GM12878 (cell line): ENCODE data around the gene REEP3. TPM values are rescaled to one million over a fixed set of nuclear protein-coding genes. Genes with fewer than 3 reads are reported as not detected.

Experiments
- ATAC-seq: fragments of 200-7000 bp; cut with Tn5 transposase; 3 replicates; pipeline ENCODE4 v1.9.1; 2020; ENCODE audit warnings: mild to moderate bottlenecking, moderate library complexity
- BruUV-seq: library from RNA; stranded (reverse); fragments of 400-500 nt; replicated peaks from 2 replicates; lab custom pipeline; 2021; lab: Mats Ljungman, UMichigan
- CTCF ChIA-PET: fragments of 300-600 bp; sonication (Branson Sonifier 250); formaldehyde crosslinking; extraction: SDS; loops from one replicate; lab custom pipeline; 2021; ENCODE audit warnings: inconsistent platforms; lab: Yijun Ruan, JAX
- POLR2A ChIA-PET: fragments of 350-600 bp; formaldehyde crosslinking; extraction: SDS; loops from one replicate; lab custom pipeline; 2021; ENCODE audit warnings: inconsistent platforms; lab: Charles Lee
- RAD21 ChIA-PET: fragments of 300-600 bp; sonication (Branson Sonifier 250); formaldehyde crosslinking; loops from one replicate; lab custom pipeline; 2023; ENCODE audit warnings: antibody characterized with exemption; ENCODE audit not compliant: unreplicated experiment; lab: Charles Lee
- SMC1A ChIA-PET: fragments of 300-600 bp; sonication (Branson Sonifier 250); formaldehyde crosslinking; loops from one replicate; lab custom pipeline; 2023; ENCODE audit not compliant: unreplicated experiment, uncharacterized antibody; lab: Charles Lee
- DNase-seq: peaks from one replicate; pipeline ENCODE4 v3.0.0-alpha.2; 2011; ENCODE audit warnings: low read depth, low spot score
- FAIRE-seq: peaks from 3 replicates; lab custom pipeline; 2011; peaks lifted over from hg19 to GRCh38; lab: Jason Lieb, UNC
- H2AFZ ChIP-seq: 2 replicates; pipeline ENCODE4 v1.6.0; 2011; ENCODE audit warnings: low read depth, low read length, control low read depth; ENCODE audit not compliant: control insufficient read depth
- H3K27ac ChIP-seq: 2 replicates; pipeline ENCODE4 v1.5.1; 2011; ENCODE audit warnings: control low read depth; ENCODE audit not compliant: control insufficient read depth, insufficient read depth
- H3K27me3 ChIP-seq, 2 experiments: replicated peaks in 1 of 2; 2 replicates each; pipeline versions ENCODE4 v1.6.0 to v1.6.1; 2011; ENCODE audit warnings: low read length in 1 of 2; ENCODE audit not compliant: control insufficient read depth in 2 of 2, insufficient read depth in 2 of 2
- H3K36me3 ChIP-seq, 2 experiments: 2 replicates each; pipeline ENCODE4 v1.5.1; 2011; ENCODE audit warnings: low read length in 1 of 2; ENCODE audit not compliant: control insufficient read depth in 2 of 2, insufficient read depth in 2 of 2
- H3K4me1 ChIP-seq: 2 replicates; pipeline ENCODE4 v1.6.1; 2011; ENCODE audit warnings: mild to moderate bottlenecking, low read length, moderate library complexity, mixed read lengths; ENCODE audit not compliant: control insufficient read depth, insufficient read depth
- H3K4me2 ChIP-seq: 2 replicates; pipeline ENCODE4 v1.6.0; 2011; ENCODE audit warnings: control low read depth; ENCODE audit not compliant: control insufficient read depth, insufficient read depth
- H3K4me3 ChIP-seq: fragments of 200-600 bp; sonication (generic); 2 replicates; pipeline ENCODE4 v1.5.1; 2016
- H3K79me2 ChIP-seq: 2 replicates; pipeline ENCODE4 v1.6.0; 2011; ENCODE audit warnings: low read length; ENCODE audit not compliant: control insufficient read depth, insufficient read depth
- H3K9ac ChIP-seq: 2 replicates; pipeline ENCODE4 v1.8.0; 2011; ENCODE audit warnings: low read length, control low read depth, mixed read lengths; ENCODE audit not compliant: control insufficient read depth, insufficient read depth
- H3K9me3 ChIP-seq: replicated peaks from 3 replicates; pipeline ENCODE4 v1.5.1; 2011; ENCODE audit warnings: mild to moderate bottlenecking, low read length; ENCODE audit not compliant: control insufficient read depth, insufficient read depth
- H4K20me1 ChIP-seq: 2 replicates; pipeline ENCODE4 v1.6.0; 2011; ENCODE audit not compliant: control insufficient read depth, insufficient read depth
- RUNX3 ChIP-seq: IDR thresholded peaks from 2 replicates; pipeline ENCODE4 v1.6.1; 2012; ENCODE audit warnings: low read length, inconsistent platforms
- SP1 ChIP-seq: IDR thresholded peaks from one replicate; pipeline ENCODE4 v1.6.1; 2011; ENCODE audit warnings: low read depth, low read length
- WGBS: methylation state at CpG from one replicate; pipeline ENCODE4 v1.1.6; 2016; ENCODE audit warnings: low lambda C conversion rate; ENCODE audit not compliant: insufficient replicate concordance, insufficient coverage; ENCODE audit errors: missing lambda C conversion rate; 5-methylcytosine and 5-hydroxymethylcytosine counted together
- in situ Hi-C: fragments of 300-500 bp; cut with MboI; formaldehyde crosslinking; loops from 9 replicates; pipeline ENCODE4 v1.14.3; 2018; ENCODE audit warnings: mixed read lengths
- intact Hi-C: fragments of 100-400 bp; cut with micrococcal nuclease; formaldehyde crosslinking; loops from one replicate; pipeline ENCODE4 v1.14.2; 2022; ENCODE audit not compliant: unreplicated experiment
- polyA plus RNA-seq, 11 experiments: library from polyadenylated mRNA; depleted of rRNA in 4 of 11; unstranded in 6 of 11; stranded (reverse) in 5 of 11; fragments of >200 nt; fragmentation: Nextera tagmentation in 4 of 11; fragmentation: Illumina TruSeq in 1 of 11; extraction: Ambion mirVana in 4 of 11; extraction: Trizol in 1 of 11; gene quantifications; 1 replicate in 1 of 11; 2 replicates in 10 of 11; pipeline versions ENCODE4 v1.2.1 to v1.2.3, GENCODE V29; 2011 to 2016; ENCODE audit warnings: inconsistent platforms in 2 of 11, missing spikeins in 2 of 11, low read depth in 1 of 11
- total RNA-seq, 4 experiments: library from RNA; depleted of rRNA in 3 of 4; stranded (reverse); fragments of >200 nt in 3 of 4; fragmentation: Illumina TruSeq in 1 of 4; extraction: Trizol in 1 of 4; gene quantifications; 2 replicates each; pipeline versions ENCODE4 v1.2.1 to v1.2.3, GENCODE V29; 2013 to 2021
- TF ChIP-seq, protein P1 (sequence below): IDR thresholded peaks from 2 replicates; pipeline ENCODE4 v1.6.1; 2012; ENCODE audit warnings: low read length, inconsistent platforms
- TF ChIP-seq, protein P2 (sequence below): IDR thresholded peaks from 2 replicates; pipeline ENCODE4 v1.6.1; 2012; ENCODE audit warnings: low read depth, low read length, improper control_type of control experiment
- TF ChIP-seq, protein P3 (sequence below): IDR thresholded peaks from 2 replicates; pipeline ENCODE4 v1.6.1; 2012; ENCODE audit warnings: mild to moderate bottlenecking, low read depth, low read length
- TF ChIP-seq, protein P4 (sequence below): fragments of 450-650 bp; IDR thresholded peaks from 2 replicates; pipeline ENCODE4 v1.6.1; 2016; ENCODE audit warnings: mild to moderate bottlenecking

Gene REEP3
- total and polyA plus RNA-seq, 10 of the 15 experiments (the other 5 are each of a cell fraction or from before 2014, with no cell fraction given) = 4.9 to 25.9 (median 16.2) TPM

DNA sequence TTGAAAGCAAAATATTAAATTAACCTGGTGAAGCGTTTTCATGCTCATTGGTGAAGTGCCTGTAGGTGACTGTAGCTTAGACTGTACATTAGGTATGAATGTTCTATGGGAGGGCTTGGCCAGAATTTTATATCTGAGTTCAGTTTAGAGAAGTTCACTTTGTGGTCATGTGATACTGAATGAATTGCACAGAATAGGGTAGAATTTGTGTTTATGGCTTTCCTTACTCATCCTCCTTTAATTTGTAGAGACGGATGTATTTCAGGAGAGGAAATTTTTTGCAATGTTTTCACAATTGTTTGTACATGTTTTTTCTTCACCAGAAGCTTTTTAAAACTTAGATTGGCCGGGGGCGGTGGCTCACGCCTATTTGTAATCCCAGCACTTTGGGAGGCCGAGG, 32.3 kb downstream of the REEP3 start (continued):
- TF ChIP-seq, protein P1, sequence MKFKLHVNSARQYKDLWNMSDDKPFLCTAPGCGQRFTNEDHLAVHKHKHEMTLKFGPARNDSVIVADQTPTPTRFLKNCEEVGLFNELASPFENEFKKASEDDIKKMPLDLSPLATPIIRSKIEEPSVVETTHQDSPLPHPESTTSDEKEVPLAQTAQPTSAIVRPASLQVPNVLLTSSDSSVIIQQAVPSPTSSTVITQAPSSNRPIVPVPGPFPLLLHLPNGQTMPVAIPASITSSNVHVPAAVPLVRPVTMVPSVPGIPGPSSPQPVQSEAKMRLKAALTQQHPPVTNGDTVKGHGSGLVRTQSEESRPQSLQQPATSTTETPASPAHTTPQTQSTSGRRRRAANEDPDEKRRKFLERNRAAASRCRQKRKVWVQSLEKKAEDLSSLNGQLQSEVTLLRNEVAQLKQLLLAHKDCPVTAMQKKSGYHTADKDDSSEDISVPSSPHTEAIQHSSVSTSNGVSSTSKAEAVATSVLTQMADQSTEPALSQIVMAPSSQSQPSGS = no peak
- no peak for TF ChIP-seq SP1
- TF ChIP-seq, protein P2, sequence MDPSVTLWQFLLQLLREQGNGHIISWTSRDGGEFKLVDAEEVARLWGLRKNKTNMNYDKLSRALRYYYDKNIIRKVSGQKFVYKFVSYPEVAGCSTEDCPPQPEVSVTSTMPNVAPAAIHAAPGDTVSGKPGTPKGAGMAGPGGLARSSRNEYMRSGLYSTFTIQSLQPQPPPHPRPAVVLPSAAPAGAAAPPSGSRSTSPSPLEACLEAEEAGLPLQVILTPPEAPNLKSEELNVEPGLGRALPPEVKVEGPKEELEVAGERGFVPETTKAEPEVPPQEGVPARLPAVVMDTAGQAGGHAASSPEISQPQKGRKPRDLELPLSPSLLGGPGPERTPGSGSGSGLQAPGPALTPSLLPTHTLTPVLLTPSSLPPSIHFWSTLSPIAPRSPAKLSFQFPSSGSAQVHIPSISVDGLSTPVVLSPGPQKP = no peak

DNA sequence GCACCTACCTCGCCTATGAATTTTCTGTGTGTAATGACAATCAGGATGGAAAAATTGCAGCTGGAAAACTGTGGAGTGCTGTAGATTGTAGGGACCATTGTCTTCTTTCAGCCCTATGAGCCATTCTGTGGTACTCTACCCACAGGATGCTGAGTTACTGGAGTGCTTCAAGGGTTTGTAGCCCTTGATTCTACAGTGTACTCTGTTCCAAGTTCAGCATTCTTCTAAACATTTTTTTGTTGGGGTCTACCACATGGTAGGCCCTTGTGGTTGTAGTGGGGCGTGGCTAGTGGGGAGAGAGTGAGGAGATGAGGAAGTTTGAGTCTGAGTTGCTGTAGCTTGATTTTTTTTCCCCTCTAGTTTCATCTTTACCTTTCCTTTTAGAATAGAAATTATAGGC, 33.5 kb downstream of the REEP3 start:
- Histone ChIP-seq H3K9me3 (no peaks in the 10 kb centered on the region), H3K27me3 (no peaks in the 10 kb centered on the region), H3K4me3 (no peak overlapping the region), H3K4me2 (no peak overlapping the region; the same call in 1 of the 2 replicates), H3K27ac (no peak overlapping the region), H3K4me1 (no peaks in the 10 kb centered on the region), H3K9ac (no peak overlapping the region), H3K79me2 (no peaks in the 10 kb centered on the region; the same call in 1 of the 2 replicates), H4K20me1 (no peaks in the 10 kb centered on the region), H3K36me3 (no peaks in the 10 kb centered on the region), H2AFZ (no peak overlapping the region)
- DNase-seq = peak; percentile 19
- FAIRE-seq = peak; percentile 66
- peak; percentile 90 for ATAC-seq
- 35% methylated on average over 2 of the region's 2 CpGs for WGBS
- TF ChIP-seq, protein P3, sequence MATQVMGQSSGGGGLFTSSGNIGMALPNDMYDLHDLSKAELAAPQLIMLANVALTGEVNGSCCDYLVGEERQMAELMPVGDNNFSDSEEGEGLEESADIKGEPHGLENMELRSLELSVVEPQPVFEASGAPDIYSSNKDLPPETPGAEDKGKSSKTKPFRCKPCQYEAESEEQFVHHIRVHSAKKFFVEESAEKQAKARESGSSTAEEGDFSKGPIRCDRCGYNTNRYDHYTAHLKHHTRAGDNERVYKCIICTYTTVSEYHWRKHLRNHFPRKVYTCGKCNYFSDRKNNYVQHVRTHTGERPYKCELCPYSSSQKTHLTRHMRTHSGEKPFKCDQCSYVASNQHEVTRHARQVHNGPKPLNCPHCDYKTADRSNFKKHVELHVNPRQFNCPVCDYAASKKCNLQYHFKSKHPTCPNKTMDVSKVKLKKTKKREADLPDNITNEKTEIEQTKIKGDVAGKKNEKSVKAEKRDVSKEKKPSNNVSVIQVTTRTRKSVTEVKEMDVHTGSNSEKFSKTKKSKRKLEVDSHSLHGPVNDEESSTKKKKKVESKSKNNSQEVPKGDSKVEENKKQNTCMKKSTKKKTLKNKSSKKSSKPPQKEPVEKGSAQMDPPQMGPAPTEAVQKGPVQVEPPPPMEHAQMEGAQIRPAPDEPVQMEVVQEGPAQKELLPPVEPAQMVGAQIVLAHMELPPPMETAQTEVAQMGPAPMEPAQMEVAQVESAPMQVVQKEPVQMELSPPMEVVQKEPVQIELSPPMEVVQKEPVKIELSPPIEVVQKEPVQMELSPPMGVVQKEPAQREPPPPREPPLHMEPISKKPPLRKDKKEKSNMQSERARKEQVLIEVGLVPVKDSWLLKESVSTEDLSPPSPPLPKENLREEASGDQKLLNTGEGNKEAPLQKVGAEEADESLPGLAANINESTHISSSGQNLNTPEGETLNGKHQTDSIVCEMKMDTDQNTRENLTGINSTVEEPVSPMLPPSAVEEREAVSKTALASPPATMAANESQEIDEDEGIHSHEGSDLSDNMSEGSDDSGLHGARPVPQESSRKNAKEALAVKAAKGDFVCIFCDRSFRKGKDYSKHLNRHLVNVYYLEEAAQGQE = peak; percentile 40; the same call in 1 of the 2 replicates
- peak; percentile 72 for TF ChIP-seq RUNX3
- TF ChIP-seq, protein P4, sequence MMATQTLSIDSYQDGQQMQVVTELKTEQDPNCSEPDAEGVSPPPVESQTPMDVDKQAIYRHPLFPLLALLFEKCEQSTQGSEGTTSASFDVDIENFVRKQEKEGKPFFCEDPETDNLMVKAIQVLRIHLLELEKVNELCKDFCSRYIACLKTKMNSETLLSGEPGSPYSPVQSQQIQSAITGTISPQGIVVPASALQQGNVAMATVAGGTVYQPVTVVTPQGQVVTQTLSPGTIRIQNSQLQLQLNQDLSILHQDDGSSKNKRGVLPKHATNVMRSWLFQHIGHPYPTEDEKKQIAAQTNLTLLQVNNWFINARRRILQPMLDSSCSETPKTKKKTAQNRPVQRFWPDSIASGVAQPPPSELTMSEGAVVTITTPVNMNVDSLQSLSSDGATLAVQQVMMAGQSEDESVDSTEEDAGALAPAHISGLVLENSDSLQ = no peak
- ChIA-PET SMC1A (interaction anchor here (0.7 to 1.7 kb wide), 4 partner anchors 17 to 281 kb away, joined by 3 to 5 read pairs (median 3); no protein-coding TSS in a partner anchor), CTCF (interaction anchor here (0.9 to 2.5 kb wide), 2 partner anchors 9 to 165 kb away, joined by 3 to 6 read pairs; no protein-coding TSS in a partner anchor), POLR2A (no interaction called here), RAD21 (no interaction called here)
- intact Hi-C loops (no loop called here), in situ Hi-C loops (no loop called here)
- no TSS peak for BruUV-seq
